Neural cell (in vitro differentiated cells): Measurements from ENCODE around the gene CCDC28A.

ENCODE experiments used
- EP300 ChIP-seq: fragments of 450-650 bp; conservative IDR thresholded peaks from 2 replicates; pipeline ENCODE4 v1.6.1; 2014; ENCODE audit warnings: antibody characterized with exemption, mild to moderate bottlenecking, moderate library complexity; ENCODE audit not compliant: poor library complexity, severe bottlenecking
- EZH2 ChIP-seq: fragments of 200-600, 300-800 bp; shearing (Covaris generic), sonication (generic); IDR thresholded peaks from 2 replicates; pipeline ENCODE4 v1.6.1; 2014; ENCODE audit warnings: antibody characterized with exemption, low read length, borderline replicate concordance, mild to moderate bottlenecking; ENCODE audit not compliant: insufficient read depth, poor library complexity, severe bottlenecking
- MXI1 ChIP-seq: fragments of 450-650 bp; conservative IDR thresholded peaks from 2 replicates; pipeline ENCODE4 v1.6.1; 2014; ENCODE audit warnings: antibody characterized with exemption, mild to moderate bottlenecking; ENCODE audit not compliant: poor library complexity, severe bottlenecking
- POLR2AphosphoS5 ChIP-seq: IDR thresholded peaks from 2 replicates; pipeline ENCODE4 v1.6.1; 2012
- REST ChIP-seq: IDR thresholded peaks from 2 replicates; pipeline ENCODE4 v1.6.1; 2012; ENCODE audit warnings: borderline replicate concordance
- SMC3 ChIP-seq: fragments of 450-650 bp; conservative IDR thresholded peaks from 2 replicates; pipeline ENCODE4 v1.6.1; 2014; ENCODE audit warnings: antibody characterized with exemption, mild to moderate bottlenecking, moderate library complexity; ENCODE audit not compliant: poor library complexity
- TF ChIP-seq, protein P1 (sequence below): fragments of 450-650 bp; IDR thresholded peaks from 2 replicates; pipeline ENCODE4 v1.5.1; 2014; ENCODE audit warnings: antibody characterized with exemption, mild to moderate bottlenecking, moderate library complexity; ENCODE audit not compliant: poor library complexity, severe bottlenecking

DNA sequence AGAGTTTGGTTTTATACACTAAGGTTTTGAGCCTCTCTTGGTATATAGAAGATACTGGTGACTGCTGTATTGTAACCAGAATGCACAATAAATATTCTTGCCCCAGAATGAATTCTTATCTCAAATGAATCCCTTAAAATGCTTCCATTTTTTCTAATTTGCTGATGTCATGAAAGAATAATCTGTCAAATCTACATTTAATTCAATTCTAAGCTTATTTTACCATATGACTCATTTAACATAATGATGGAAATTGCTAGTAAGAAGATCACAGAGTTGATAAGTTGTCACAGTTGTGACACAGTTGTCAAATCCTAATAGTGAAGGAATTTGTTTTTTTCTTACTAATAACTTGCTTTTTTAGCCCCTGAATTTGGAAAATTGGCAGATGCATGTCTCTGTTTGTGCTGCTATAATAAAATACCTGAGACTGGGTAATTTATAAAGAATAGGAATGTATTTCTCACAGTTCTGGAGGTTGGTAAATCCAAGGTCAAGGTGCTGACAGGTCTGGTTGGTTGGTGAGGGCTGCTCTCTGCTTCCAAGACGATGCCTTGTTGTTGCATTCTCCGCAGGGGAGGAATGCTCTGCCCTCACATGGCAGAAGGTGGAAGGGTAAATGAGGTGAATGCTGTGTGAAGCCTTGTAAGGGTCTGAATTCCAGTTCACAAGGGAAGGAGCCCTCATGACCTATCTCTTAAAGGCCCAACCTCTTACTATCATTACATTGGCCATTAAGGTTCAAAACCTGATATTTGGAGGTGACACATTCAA, 27.0 kb downstream of the CCDC28A start:
- TF ChIP-seq, protein P1, sequence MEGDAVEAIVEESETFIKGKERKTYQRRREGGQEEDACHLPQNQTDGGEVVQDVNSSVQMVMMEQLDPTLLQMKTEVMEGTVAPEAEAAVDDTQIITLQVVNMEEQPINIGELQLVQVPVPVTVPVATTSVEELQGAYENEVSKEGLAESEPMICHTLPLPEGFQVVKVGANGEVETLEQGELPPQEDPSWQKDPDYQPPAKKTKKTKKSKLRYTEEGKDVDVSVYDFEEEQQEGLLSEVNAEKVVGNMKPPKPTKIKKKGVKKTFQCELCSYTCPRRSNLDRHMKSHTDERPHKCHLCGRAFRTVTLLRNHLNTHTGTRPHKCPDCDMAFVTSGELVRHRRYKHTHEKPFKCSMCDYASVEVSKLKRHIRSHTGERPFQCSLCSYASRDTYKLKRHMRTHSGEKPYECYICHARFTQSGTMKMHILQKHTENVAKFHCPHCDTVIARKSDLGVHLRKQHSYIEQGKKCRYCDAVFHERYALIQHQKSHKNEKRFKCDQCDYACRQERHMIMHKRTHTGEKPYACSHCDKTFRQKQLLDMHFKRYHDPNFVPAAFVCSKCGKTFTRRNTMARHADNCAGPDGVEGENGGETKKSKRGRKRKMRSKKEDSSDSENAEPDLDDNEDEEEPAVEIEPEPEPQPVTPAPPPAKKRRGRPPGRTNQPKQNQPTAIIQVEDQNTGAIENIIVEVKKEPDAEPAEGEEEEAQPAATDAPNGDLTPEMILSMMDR: peak; percentile 20
- TF ChIP-seq EP300 (peak; percentile 45), EZH2 (no peak), POLR2AphosphoS5 (no peak), MXI1 (no peak), REST (no peak), SMC3 (no peak)
